H1 (cell line): ENCODE measurements around the gene FGF19. TPM values are rescaled to one million over a fixed set of nuclear protein-coding genes. Genes with fewer than 3 reads are reported as not detected.

Experiments used
- CTCF ChIA-PET: fragments of 300-600 bp; sonication (Branson Sonifier 250); formaldehyde crosslinking; loops from one replicate; lab custom pipeline; 2021; ENCODE audit not compliant: partially characterized antibody; lab: Charles Lee
- POLR2A ChIA-PET: fragments of 300-600 bp; sonication (Branson Sonifier 250); formaldehyde crosslinking; loops from one replicate; lab custom pipeline; 2021; ENCODE audit warnings: inconsistent platforms; ENCODE audit not compliant: partially characterized antibody; lab: Charles Lee
- DNase-seq, 2 experiments: peaks; one replicate each; pipeline versions ENCODE4 v3.0.0 to v3.0.0-alpha.2; 2010 to 2022; ENCODE audit warnings: low spot score in 2 of 2, low read depth in 1 of 2, mixed read lengths in 1 of 2
- FAIRE-seq: peaks from 2 replicates; lab custom pipeline; 2011; peaks lifted over from hg19 to GRCh38; lab: Jason Lieb, UNC
- H2AFZ ChIP-seq: 2 replicates; pipeline ENCODE4 v1.8.1; 2012; ENCODE audit warnings: low read length, inconsistent platforms
- H2AK5ac ChIP-seq: 2 replicates; pipeline ENCODE4 v1.6.1; 2013; ENCODE audit warnings: low read depth, low read length
- H2BK120ac ChIP-seq: replicated peaks from 2 replicates; pipeline ENCODE3; 2013; ENCODE audit warnings: low read depth, low read length, inconsistent platforms
- H2BK12ac ChIP-seq: 2 replicates; pipeline ENCODE4 v1.6.1; 2013; ENCODE audit warnings: low read depth, low read length
- H2BK15ac ChIP-seq: 2 replicates; pipeline ENCODE4 v1.6.1; 2013; ENCODE audit warnings: low read length
- H2BK20ac ChIP-seq: 2 replicates; pipeline ENCODE4 v1.6.1; 2013; ENCODE audit warnings: low read length
- H2BK5ac ChIP-seq: 2 replicates; pipeline ENCODE4 v1.6.1; 2013; ENCODE audit warnings: low read depth, low read length
- H3K14ac ChIP-seq: 2 replicates; pipeline ENCODE4 v1.6.1; 2013; ENCODE audit warnings: inconsistent platforms; ENCODE audit not compliant: insufficient read length
- H3K18ac ChIP-seq: 2 replicates; pipeline ENCODE4 v1.6.1; 2013; ENCODE audit warnings: low read length; ENCODE audit errors: extremely low read depth
- H3K23ac ChIP-seq: 2 replicates; pipeline ENCODE4 v1.6.1; 2013; ENCODE audit warnings: inconsistent platforms; ENCODE audit not compliant: insufficient read length
- H3K23me2 ChIP-seq: 2 replicates; pipeline ENCODE4 v1.6.1; 2013; ENCODE audit warnings: low read depth, low read length
- H3K27ac ChIP-seq: 2 replicates; pipeline ENCODE4 v1.6.1; 2011; ENCODE audit warnings: low read depth, low read length, inconsistent platforms
- H3K27me3 ChIP-seq, 4 experiments: replicated peaks in 1 of 4; 1 replicate in 1 of 4; 2 replicates in 3 of 4; pipeline versions ENCODE4 v1.6.1 to v1.8.1; 2011 to 2013; ENCODE audit warnings: low read length in 3 of 4, mild to moderate bottlenecking in 3 of 4, inconsistent platforms in 2 of 4, mixed read lengths in 2 of 4, moderate library complexity in 1 of 4; ENCODE audit not compliant: control insufficient read depth in 3 of 4, insufficient read depth in 3 of 4; ENCODE audit errors: extremely low read depth in 1 of 4
- H3K36me3 ChIP-seq, 4 experiments: 2 replicates each; pipeline versions ENCODE4 v1.6.1 to v1.8.1; 2011 to 2013; ENCODE audit warnings: mild to moderate bottlenecking in 4 of 4, low read length in 3 of 4, moderate library complexity in 2 of 4, control low read depth in 1 of 4, inconsistent platforms in 1 of 4; ENCODE audit not compliant: insufficient read depth in 4 of 4, control insufficient read depth in 2 of 4
- H3K4ac ChIP-seq: replicated peaks from 2 replicates; pipeline ENCODE3; 2013; ENCODE audit warnings: low read length, low read depth, mixed read lengths, inconsistent platforms; ENCODE audit not compliant: insufficient read length
- H3K4me1 ChIP-seq, 4 experiments: replicated peaks in 1 of 4; 1 replicate in 1 of 4; 2 replicates in 3 of 4; pipeline versions ENCODE4 v1.6.1 to v1.8.1; 2011 to 2013; ENCODE audit warnings: low read length in 3 of 4, inconsistent platforms in 2 of 4, mixed read lengths in 1 of 4; ENCODE audit not compliant: insufficient read depth in 4 of 4, control insufficient read depth in 3 of 4
- H3K4me2 ChIP-seq, 2 experiments: 2 replicates each; pipeline versions ENCODE4 v1.6.1 to v1.8.1; 2011 to 2013; ENCODE audit warnings: low read depth in 2 of 2, low read length in 2 of 2, control low read depth in 1 of 2, inconsistent platforms in 1 of 2, mild to moderate bottlenecking in 1 of 2; ENCODE audit not compliant: insufficient read depth in 1 of 2
- H3K4me3 ChIP-seq, 4 experiments: fragments of 200-600, 300-600 bp in 1 of 4; sonication (generic), shearing (Covaris generic), sonication (Bioruptor Twin) in 1 of 4; 2 replicates each; pipeline versions ENCODE4 v1.5.1 to v1.8.1; 2011 to 2016; ENCODE audit warnings: low read length in 4 of 4, low read depth in 3 of 4, control low read depth in 2 of 4, inconsistent platforms in 2 of 4, mild to moderate bottlenecking in 2 of 4, mixed read lengths in 1 of 4, moderate library complexity in 1 of 4; ENCODE audit not compliant: insufficient read depth in 2 of 4; ENCODE audit errors: extremely low read depth in 1 of 4
- H3K56ac ChIP-seq: replicated peaks from 2 replicates; pipeline ENCODE3; 2013; ENCODE audit warnings: low read depth, mild to moderate bottlenecking, mixed read lengths, low read length, inconsistent platforms; ENCODE audit not compliant: insufficient read length
- H3K79me1 ChIP-seq: 2 replicates; pipeline ENCODE4 v1.6.1; 2013; ENCODE audit warnings: low read depth, low read length, control low read depth
- H3K79me2 ChIP-seq, 2 experiments: 2 replicates each; pipeline versions ENCODE4 v1.6.1 to v1.8.1; 2012 to 2013; ENCODE audit warnings: low read length in 2 of 2, mild to moderate bottlenecking in 2 of 2, inconsistent platforms in 1 of 2; ENCODE audit not compliant: insufficient read depth in 2 of 2, control insufficient read depth in 1 of 2
- H3K9ac ChIP-seq, 4 experiments: replicated peaks in 1 of 4; 1 replicate in 1 of 4; 2 replicates in 3 of 4; pipeline versions ENCODE4 v1.6.1 to v1.8.1; 2011 to 2013; ENCODE audit warnings: low read depth in 3 of 4, low read length in 3 of 4, control low read depth in 2 of 4, mild to moderate bottlenecking in 2 of 4, moderate library complexity in 2 of 4, inconsistent platforms in 1 of 4; ENCODE audit errors: extremely low read depth in 1 of 4
- H3K9me3 ChIP-seq, 2 experiments: 2 replicates each; pipeline versions ENCODE4 v1.6.1 to v1.8.1; 2012 to 2013; ENCODE audit warnings: mild to moderate bottlenecking in 2 of 2, moderate library complexity in 2 of 2, control low read depth in 1 of 2, inconsistent platforms in 1 of 2, low read depth in 1 of 2, low read length in 1 of 2, mixed read lengths in 1 of 2; ENCODE audit not compliant: insufficient read depth in 2 of 2
- H4K20me1 ChIP-seq, 2 experiments: replicated peaks in 1 of 2; 2 replicates each; pipeline versions ENCODE3 to v1.8.1; 2011 to 2013; ENCODE audit warnings: inconsistent platforms in 2 of 2, low read length in 2 of 2, mild to moderate bottlenecking in 1 of 2; ENCODE audit not compliant: insufficient read depth in 2 of 2, control insufficient read depth in 1 of 2
- H4K5ac ChIP-seq: 2 replicates; pipeline ENCODE4 v1.6.1; 2013; ENCODE audit warnings: low read length, low read depth, mixed read lengths, inconsistent platforms; ENCODE audit not compliant: insufficient read length
- H4K8ac ChIP-seq: 2 replicates; pipeline ENCODE4 v1.8.0; 2013; ENCODE audit warnings: mild to moderate bottlenecking, moderate library complexity, low read length, inconsistent platforms; ENCODE audit not compliant: insufficient read depth; ENCODE audit errors: extremely low read depth
- H4K91ac ChIP-seq: replicated peaks from 2 replicates; pipeline ENCODE3; 2013; ENCODE audit warnings: low read length, mixed read lengths, inconsistent platforms; ENCODE audit not compliant: insufficient read length
- BACH1 ChIP-seq: IDR thresholded peaks from 2 replicates; pipeline ENCODE4 v1.6.1; 2012; ENCODE audit warnings: low read length, improper control_type of control experiment
- EZH2 ChIP-seq: fragments of 200-600 bp; sonication (generic); IDR thresholded peaks from 2 replicates; pipeline ENCODE4 v1.7.1; 2012; ENCODE audit warnings: low read depth, mild to moderate bottlenecking, moderate library complexity, low read length, inconsistent platforms; ENCODE audit not compliant: severe bottlenecking
- GABPA ChIP-seq: IDR thresholded peaks from 2 replicates; pipeline ENCODE4 v1.6.1; 2011; ENCODE audit warnings: mild to moderate bottlenecking, low read length, moderate library complexity, borderline replicate concordance; ENCODE audit not compliant: insufficient read depth
- MAFK ChIP-seq: IDR thresholded peaks from 2 replicates; pipeline ENCODE4 v1.6.1; 2012; ENCODE audit warnings: low read depth, mild to moderate bottlenecking, improper control_type of control experiment, low read length
- POU5F1 ChIP-seq: IDR thresholded peaks from 2 replicates; pipeline ENCODE4 v1.6.1; 2011; ENCODE audit warnings: low read depth, mild to moderate bottlenecking, low read length, moderate library complexity
- RNF2 ChIP-seq: fragments of 200-900, 300-1000 bp; sonication (generic); IDR thresholded peaks from 2 replicates; pipeline ENCODE4 v1.7.1; 2016; ENCODE audit warnings: borderline replicate concordance, low read depth, mild to moderate bottlenecking, antibody characterized with exemption, low read length; ENCODE audit not compliant: poor library complexity, severe bottlenecking; ENCODE audit errors: missing control alignments
- SP4 ChIP-seq: IDR thresholded peaks from 2 replicates; pipeline ENCODE4 v1.6.1; 2012; ENCODE audit warnings: low read length, inconsistent platforms
- WGBS, 2 experiments: shearing (Covaris generic) in 1 of 2; methylation state at CpG; one replicate each; pipeline versions ENCODE4 v1.1.6 to v1.1.7; 2013 to 2015; ENCODE audit warnings: low lambda C conversion rate in 2 of 2, mixed read lengths in 2 of 2, inconsistent platforms in 1 of 2, low coverage in 1 of 2, missing lambda C conversion rate in 1 of 2; ENCODE audit not compliant: insufficient replicate concordance in 2 of 2, insufficient coverage in 1 of 2, insufficient read length in 1 of 2; ENCODE audit errors: extremely low coverage in 1 of 2, missing lambda C conversion rate in 1 of 2; 5-methylcytosine and 5-hydroxymethylcytosine counted together
- polyA plus RNA-seq, 7 experiments: library from polyadenylated mRNA; depleted of rRNA in 3 of 7; stranded (reverse) in 5 of 7; unstranded in 2 of 7; fragments of >200 nt in 5 of 7; fragments of 200-250 nt in 2 of 7; gene quantifications; 1 replicate in 5 of 7; 2 replicates in 1 of 7; 4 replicates in 1 of 7; pipeline versions ENCODE4 v1.2.1 to v1.2.3, GENCODE V29; 2011 to 2013; ENCODE audit warnings: missing spikeins in 2 of 7, mixed read lengths in 2 of 7
- total RNA-seq: library from RNA; stranded (reverse); fragmentation: NEBNext Ultra II Directional; extraction: Animal tissue kit (Norgen Biotek cat#: 25700); gene quantifications from 2 replicates; pipeline ENCODE4 v1.2.1, GENCODE V29; 2021

Gene FGF19
- total and polyA plus RNA-seq, 2 of the 8 experiments (the other 6 are each of a cell fraction or from before 2014, with no cell fraction given), result 9.6 to 14.8 TPM

- Histone ChIP-seq H3K4me2 (no peak overlapping the region), H3K9ac (no peak overlapping the region), H2AK5ac (no peak overlapping the region), H3K27me3 (peaks cover 0 to 6% (median 3%) of the 10 kb centered on the region in 4 experiments; a peak in 4 of 7 replicates), H3K56ac (no peak overlapping the region), H2BK120ac (no peak overlapping the region), H4K20me1 (no peaks in the 10 kb centered on the region), H4K91ac (no peak overlapping the region), H3K4ac (no peak overlapping the region), H3K79me1 (no peaks in the 10 kb centered on the region), H3K79me2 (no peaks in the 10 kb centered on the region), H3K27ac (no peak overlapping the region), H4K5ac (no peak overlapping the region), H3K4me3 (no peak overlapping the region), H3K23me2 (no peaks in the 10 kb centered on the region; the same call in 1 of the 2 replicates), H2BK5ac (no peak overlapping the region), H3K9me3 (no peaks in the 10 kb centered on the region; a peak in 1 of 4 replicates), H3K18ac (no peak overlapping the region), H2BK20ac (no peak overlapping the region), H2AFZ (no peak overlapping the region), H2BK15ac (no peak overlapping the region), H3K4me1 (no peaks in the 10 kb centered on the region; a peak in 1 of 7 replicates), H2BK12ac (no peak overlapping the region), H3K23ac (no peak overlapping the region), H3K36me3 (no peaks in the 10 kb centered on the region), H3K14ac (no peak overlapping the region)
- WGBS, 2 experiments, result 90% methylated on average over 8 of the region's 8 CpGs; no CpG with 5 or more reads in 1 of the 2 experiments
- ChIA-PET CTCF (interaction anchor here (1.1 to 4.4 kb wide), 7 partner anchors 9 to 229 kb away, joined by 3 to 29 read pairs (median 9); no protein-coding TSS in a partner anchor), POLR2A (interaction anchor here (0.8 to 3.1 kb wide), 2 partner anchors 9 to 14 kb away, joined by 4 to 8 read pairs; no protein-coding TSS in a partner anchor)
- DNase-seq (no peak), FAIRE-seq (no peak)
- TF ChIP-seq GABPA, result no peak
- no peak for TF ChIP-seq MAFK
- no peak for TF ChIP-seq SP4
- TF ChIP-seq EZH2, result no peak
- TF ChIP-seq RNF2, result no peak
- TF ChIP-seq BACH1, result no peak
- no peak for TF ChIP-seq POU5F1
- TF ChIP-seq, all 59 proteins: peak for 0
- peak overlapping the region; percentile 5; the same call in 1 of the 2 replicates for H4K8ac ChIP-seq
Observed at GRCh38 chr11:69686856-69687255, 17.0 kb downstream of the FGF19 start.
